NCI-H2171 (cell line): ENCODE results near the gene EHBP1L1.

Source experiments
- DNase-seq: peaks from one replicate; lab custom pipeline; 2025; lab: John Stamatoyannopoulos, UW

The EHBP1L1 gene

GRCh38 chr11:65616575-65617001 lies 40.7 kb downstream of the EHBP1L1 start:
- DNase-seq = no peak

GRCh38 chr11:65617136-65617850 lies 41.4 kb downstream of the EHBP1L1 start:
- no peak for DNase-seq

DNA sequence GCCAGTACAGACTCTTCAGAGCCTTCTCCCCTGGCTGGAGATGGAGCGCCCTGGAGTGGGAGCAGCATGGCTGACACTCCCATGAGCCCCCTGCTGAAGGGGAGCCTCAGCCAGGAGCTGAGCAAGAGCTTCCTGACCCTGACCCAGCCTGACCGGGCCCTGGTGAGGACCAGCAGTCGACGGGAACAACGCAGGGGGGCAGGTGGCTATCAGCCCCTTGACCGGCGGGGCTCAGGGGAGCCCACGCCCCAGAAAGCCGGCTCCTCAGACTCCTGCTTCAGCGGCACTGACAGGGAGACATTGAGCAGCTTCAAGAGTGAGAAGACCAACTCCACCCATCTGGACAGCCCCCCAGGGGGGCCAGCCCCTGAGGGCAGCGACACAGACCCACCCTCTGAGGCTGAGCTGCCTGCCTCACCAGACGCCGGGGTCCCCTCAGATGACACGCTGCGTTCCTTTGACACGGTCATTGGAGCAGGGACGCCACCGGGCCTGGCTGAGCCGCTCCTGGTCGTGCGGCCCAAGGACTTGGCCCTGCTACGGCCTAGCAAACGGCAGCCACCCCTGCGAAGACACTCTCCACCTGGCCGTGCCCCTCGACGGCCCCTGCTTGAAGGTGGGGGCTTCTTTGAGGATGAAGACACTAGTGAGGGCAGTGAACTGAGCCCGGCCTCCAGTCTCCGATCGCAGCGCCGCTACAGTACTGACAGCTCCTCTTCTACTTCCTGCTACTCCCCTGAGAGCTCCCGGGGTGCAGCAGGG lies 42.3 kb downstream of the EHBP1L1 start:
- no peak for DNase-seq

- DNase-seq = peak; percentile 45
Measured at GRCh38 chr11:65618763-65619162, 42.9 kb downstream of the EHBP1L1 start.

GRCh38 chr11:65619281-65619928 lies 43.6 kb downstream of the EHBP1L1 start:
- no peak for DNase-seq

DNA sequence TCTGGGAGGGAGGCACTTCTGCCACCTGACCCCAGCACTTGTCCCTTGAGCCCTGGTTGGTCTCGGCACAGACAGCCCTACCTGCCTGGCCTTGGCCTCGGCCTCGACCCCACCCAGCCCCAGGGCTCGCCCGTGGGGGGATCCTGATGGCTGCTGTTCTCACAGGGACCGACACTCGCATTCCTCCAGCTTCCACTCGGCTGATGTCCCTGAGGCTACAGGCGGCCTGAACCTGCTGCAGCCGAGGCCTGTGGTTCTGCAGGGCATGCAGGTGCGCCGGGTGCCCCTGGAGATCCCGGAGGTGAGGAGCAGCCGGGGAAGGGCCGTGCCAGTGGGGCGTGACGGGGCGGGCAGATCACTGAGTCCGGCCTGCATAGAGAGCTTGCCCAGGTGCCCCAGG lies 44.8 kb downstream of the EHBP1L1 start:
- no peak for DNase-seq

GRCh38 chr11:65621460-65621859 lies 45.6 kb downstream of the EHBP1L1 start:
- no peak for DNase-seq

- no peak for DNase-seq
Measured at GRCh38 chr11:65622011-65622410, 46.2 kb downstream of the EHBP1L1 start.

- no peak for DNase-seq
Measured at GRCh38 chr11:65623177-65623576, 47.3 kb downstream of the EHBP1L1 start.

GRCh38 chr11:65623852-65624616 lies 48.2 kb downstream of the EHBP1L1 start:
- no peak for DNase-seq

- DNase-seq = no peak
Measured at GRCh38 chr11:65624931-65625627, 49.2 kb downstream of the EHBP1L1 start.

DNA sequence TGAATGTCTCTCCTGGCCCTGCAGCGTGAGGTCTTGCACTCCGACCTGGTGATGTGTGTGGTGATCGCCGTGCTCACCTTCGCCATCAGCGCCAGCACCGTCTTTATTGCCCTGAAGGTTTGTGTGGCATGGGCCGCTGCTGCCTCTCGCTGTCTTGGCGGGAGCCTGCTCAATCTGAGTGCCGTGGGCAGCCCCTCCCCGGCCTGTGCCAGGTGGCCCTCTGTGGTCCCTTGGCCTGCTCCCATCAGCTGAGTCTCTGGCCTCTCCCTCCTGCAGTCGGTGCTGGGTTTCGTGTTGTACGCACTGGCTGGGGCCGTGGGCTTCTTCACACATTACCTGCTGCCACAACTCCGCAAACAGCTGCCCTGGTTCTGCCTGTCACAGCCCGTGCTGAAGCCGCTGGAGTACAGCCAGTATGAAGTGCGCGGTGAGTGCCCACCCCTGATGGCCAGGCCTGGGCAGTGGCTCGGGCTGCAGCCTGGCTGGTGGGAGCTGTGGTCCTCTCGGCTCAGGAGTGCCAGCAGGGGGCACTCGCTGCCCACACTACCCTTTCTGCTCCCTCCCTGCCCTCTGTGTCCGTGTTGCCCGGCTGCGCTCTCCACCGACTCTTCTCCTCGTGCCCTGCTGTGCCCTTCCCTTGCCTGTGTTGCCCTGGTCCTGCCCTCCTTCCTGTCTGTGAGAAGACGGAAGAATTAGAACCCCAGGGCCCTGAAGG lies 49.9 kb downstream of the EHBP1L1 start:
- DNase-seq = no peak

- no peak for DNase-seq
Measured at GRCh38 chr11:65627202-65627601, 51.3 kb downstream of the EHBP1L1 start.

- no peak for DNase-seq
Measured at GRCh38 chr11:65629579-65629978, 53.7 kb downstream of the EHBP1L1 start.

GRCh38 chr11:65630215-65630614 lies 54.4 kb downstream of the EHBP1L1 start:
- DNase-seq = no peak

- DNase-seq = no peak
Measured at GRCh38 chr11:65633390-65634108, 57.7 kb downstream of the EHBP1L1 start.

DNA sequence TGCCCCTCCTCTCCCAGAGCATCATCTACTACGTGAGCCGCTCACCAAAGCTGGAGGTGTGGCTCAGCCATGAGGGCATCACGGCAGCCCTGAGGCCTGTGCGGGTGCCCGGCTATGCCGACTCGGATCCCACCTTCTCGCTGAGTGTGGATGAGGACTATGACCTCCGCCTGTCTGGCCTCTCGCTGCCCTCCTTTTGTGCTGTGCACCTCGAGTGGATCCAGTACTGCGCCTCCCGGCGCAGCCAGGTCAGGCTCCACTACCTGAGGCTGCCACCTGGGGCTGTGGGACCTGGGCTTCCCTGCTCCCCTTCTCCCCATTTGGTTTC lies 58.2 kb downstream of the EHBP1L1 start:
- DNase-seq = no peak

GRCh38 chr11:65634440-65634839 lies 58.6 kb downstream of the EHBP1L1 start:
- DNase-seq = no peak

DNA sequence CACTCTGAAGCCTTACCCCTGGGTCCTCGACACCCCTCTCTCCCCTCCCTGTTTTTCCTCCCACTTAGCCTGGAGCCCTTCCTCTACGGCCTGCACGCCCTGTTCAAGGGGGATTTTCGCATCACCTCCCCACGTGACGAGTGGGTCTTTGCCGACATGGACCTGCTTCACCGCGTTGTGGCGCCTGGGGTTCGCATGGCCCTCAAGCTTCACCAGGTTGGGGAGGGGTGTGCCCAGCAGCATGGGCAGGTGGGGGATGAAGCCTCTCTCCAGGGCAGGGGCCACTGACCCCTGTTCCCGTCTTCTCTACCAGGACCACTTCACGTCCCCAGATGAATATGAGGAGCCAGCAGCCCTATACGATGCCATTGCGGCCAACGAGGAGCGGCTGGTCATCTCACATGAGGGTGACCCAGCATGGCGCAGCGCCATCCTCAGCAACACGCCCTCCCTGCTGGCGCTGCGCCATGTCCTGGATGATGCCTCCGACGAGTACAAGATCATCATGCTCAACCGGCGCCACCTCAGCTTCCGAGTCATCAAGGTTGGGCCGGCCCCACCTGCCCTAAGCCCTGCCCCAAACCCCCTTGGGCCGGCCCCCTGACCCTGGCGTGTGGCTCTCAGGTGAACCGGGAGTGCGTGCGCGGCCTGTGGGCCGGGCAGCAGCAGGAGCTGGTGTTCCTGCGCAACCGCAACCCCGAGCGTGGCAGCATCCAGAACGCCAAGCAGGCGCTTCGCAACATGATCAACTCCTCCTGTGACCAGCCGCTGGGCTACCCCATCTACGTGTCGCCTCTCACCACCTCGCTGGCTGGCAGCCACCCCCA lies 59.3 kb downstream of the EHBP1L1 start:
- DNase-seq = no peak
